Measurements from ENCODE around the gene ENAM.

ENAM gene

GRCh38 chr4:70687392-70687791 lies 58.8 kb downstream of the ENAM start:
- Histone ChIP-seq H3F3A (ENCODE audit: insufficient read depth, low read length) (no peaks in the 10 kb centered on the region), H3K79me2 (ENCODE audit: insufficient read depth, low read length) (peaks cover 44% of the 10 kb centered on the region), H4K20me1 (ENCODE audit: insufficient read depth, low read length) (no peaks in the 10 kb centered on the region), H3K9ac (ENCODE audit: low read length) (peak overlapping the region; percentile 96), H3K4me3 (ENCODE audit: low read depth, low read length, poor library complexity, severe bottlenecking) (peak overlapping the region; percentile 95), H3K4me2 (ENCODE audit: low read length) (peak overlapping the region; percentile 92), H3K9me2 (ENCODE audit: low read depth, low read length) (no peaks in the 10 kb centered on the region), H3K4me1 (ENCODE audit: insufficient read depth, low read length, severe bottlenecking) (peaks cover 61% of the 10 kb centered on the region), H3K27ac (ENCODE audit: low read depth, low read length, poor library complexity, severe bottlenecking) (peak overlapping the region; percentile 94), H3K36me3 (ENCODE audit: insufficient read depth, low read length) (peaks cover 28% of the 10 kb centered on the region), H3K27me3 (ENCODE audit: insufficient read depth, low read length) (no peaks in the 10 kb centered on the region), H3K9me3 (ENCODE audit: low read length) (no peaks in the 10 kb centered on the region), H2AFZ (ENCODE audit: low read length) (no peak overlapping the region)
- TF ChIP-seq EZH2 (IDR thresholded peaks at IDR 0.05; ENCODE audit: borderline replicate concordance, low read length) (no peak), CTCF (IDR thresholded peaks at IDR 0.05; ENCODE audit: low read length) (no peak)

GRCh38 chr4:70687821-70688794 lies 59.6 kb downstream of the ENAM start, which contains the start of gene UTP3:
TSS of gene UTP3 (plus strand) at chr4:70688532. CDS start at chr4:70688678, 146 bp downstream.
- Histone ChIP-seq H3K4me3 (ENCODE audit: low read depth, low read length, poor library complexity, severe bottlenecking) (peak within 1 kb of the TSS; percentile 95), H4K20me1 (ENCODE audit: insufficient read depth, low read length) (no peaks in the 10 kb centered on the region), H2AFZ (ENCODE audit: low read length) (no peak within 1 kb of the TSS), H3K9me2 (ENCODE audit: low read depth, low read length) (no peaks in the 10 kb centered on the region), H3K9ac (ENCODE audit: low read length) (peak within 1 kb of the TSS; percentile 96), H3K27me3 (ENCODE audit: insufficient read depth, low read length) (no peaks in the 10 kb centered on the region), H3K9me3 (ENCODE audit: low read length) (no peaks in the 10 kb centered on the region), H3F3A (ENCODE audit: insufficient read depth, low read length) (no peaks in the 10 kb centered on the region), H3K4me2 (ENCODE audit: low read length) (peak within 1 kb of the TSS; percentile 92), H3K36me3 (ENCODE audit: insufficient read depth, low read length) (peaks cover 35% of the 10 kb centered on the region), H3K79me2 (ENCODE audit: insufficient read depth, low read length) (peaks cover 47% of the 10 kb centered on the region), H3K4me1 (ENCODE audit: insufficient read depth, low read length, severe bottlenecking) (peaks cover 65% of the 10 kb centered on the region), H3K27ac (ENCODE audit: low read depth, low read length, poor library complexity, severe bottlenecking) (peak within 1 kb of the TSS; percentile 94)
- TF ChIP-seq CTCF (IDR thresholded peaks at IDR 0.05; ENCODE audit: low read length) = peak; percentile 98
- TF ChIP-seq EZH2 (IDR thresholded peaks at IDR 0.05; ENCODE audit: borderline replicate concordance, low read length) = no peak

GRCh38 chr4:70688795-70689231 lies 60.3 kb downstream of the ENAM start:
- H3K4me3 ChIP-seq (ENCODE audit: low read depth, low read length, poor library complexity, severe bottlenecking) = peak overlapping the region; percentile 95
- H3K4me1 ChIP-seq (ENCODE audit: insufficient read depth, low read length, severe bottlenecking) = peaks cover 68% of the 10 kb centered on the region
- peaks cover 36% of the 10 kb centered on the region for H3K36me3 ChIP-seq (ENCODE audit: insufficient read depth, low read length)
- no peaks in the 10 kb centered on the region for H4K20me1 ChIP-seq (ENCODE audit: insufficient read depth, low read length)
- H3K27me3 ChIP-seq (ENCODE audit: insufficient read depth, low read length) = no peaks in the 10 kb centered on the region
- peak overlapping the region; percentile 96 for H3K9ac ChIP-seq (ENCODE audit: low read length)
- H3K27ac ChIP-seq (ENCODE audit: low read depth, low read length, poor library complexity, severe bottlenecking) = peak overlapping the region; percentile 94
- H3K4me2 ChIP-seq (ENCODE audit: low read length) = peak overlapping the region; percentile 92
- H2AFZ ChIP-seq (ENCODE audit: low read length) = no peak overlapping the region
- H3K9me3 ChIP-seq (ENCODE audit: low read length) = no peaks in the 10 kb centered on the region
- H3K9me2 ChIP-seq (ENCODE audit: low read depth, low read length) = no peaks in the 10 kb centered on the region
- TF ChIP-seq CTCF (IDR thresholded peaks at IDR 0.05; ENCODE audit: low read length) = no peak
- no peak for TF ChIP-seq EZH2 (IDR thresholded peaks at IDR 0.05; ENCODE audit: borderline replicate concordance, low read length)
- H3F3A ChIP-seq (ENCODE audit: insufficient read depth, low read length) = no peaks in the 10 kb centered on the region
- H3K79me2 ChIP-seq (ENCODE audit: insufficient read depth, low read length) = peaks cover 47% of the 10 kb centered on the region

Data from OCI-LY1 (cell line).